Measurements from ENCODE around the gene KLF3. TPM values are rescaled to one million over a fixed set of nuclear protein-coding genes. Genes with fewer than 3 reads are reported as not detected.

Gene KLF3
- total RNA-seq, 1 experiment from 2014 or later = 14.4 TPM

- in situ Hi-C loops (cut with HindIII; ENCODE audit: low pct_unique_long_range_greater_than_20kb, low sequenced_read_pairs) = no loop called here
- Histone ChIP-seq H3K4me3 (ENCODE audit: low read depth in 2 of 2, low read length in 2 of 2) (no peak overlapping the region), H3K4me1 (ENCODE audit: control insufficient read depth, insufficient read depth, low read length) (no peaks in the 10 kb centered on the region), H3K27me3 (ENCODE audit: control insufficient read depth, insufficient read depth, low read length) (no peaks in the 10 kb centered on the region), H3K27ac (ENCODE audit: low read length) (no peak overlapping the region), H3K36me3 (ENCODE audit: control insufficient read depth, insufficient read depth, low read length) (peaks cover 6% of the 10 kb centered on the region), H3K9me3 (ENCODE audit: control insufficient read depth, insufficient read depth, low read depth, low read length) (no peaks in the 10 kb centered on the region)
- intact Hi-C loops (cut with micrococcal nuclease; ENCODE audit: unreplicated experiment) = no loop called here
- no peak for DNase-seq (ENCODE audit: low read depth, low spot score)
- BruUV-seq (replicated peaks) = no TSS peak
- no peak for ATAC-seq
- ChIA-PET CTCF (no interaction called here), POLR2A (no interaction called here)
- TF ChIP-seq SIN3A (IDR thresholded peaks at IDR 0.05; ENCODE audit: borderline replicate concordance, insufficient read depth, low read depth, low read length) (no peak), POLR2AphosphoS5 (IDR thresholded peaks at IDR 0.05; ENCODE audit: low read depth, low read length) (no peak), REST (IDR thresholded peaks at IDR 0.05; ENCODE audit: insufficient read depth in 1 of 2, low read depth in 2 of 2, low read length in 1 of 2) (no peak), CTCF (IDR thresholded peaks at IDR 0.05) (no peak), TCF7L2 (IDR thresholded peaks at IDR 0.05; ENCODE audit: low read depth, low read length) (no peak)
These were observed 20.3 kb downstream of the KLF3 start for GRCh38 chr4:38684271-38684670.

GRCh38 chr4:38684951-38685844 is 21.2 kb downstream of the KLF3 start:
- no peaks in the 10 kb centered on the region for H3K4me1 ChIP-seq (ENCODE audit: control insufficient read depth, insufficient read depth, low read length)
- in situ Hi-C loops (cut with HindIII; ENCODE audit: low pct_unique_long_range_greater_than_20kb, low sequenced_read_pairs) (no loop called here), intact Hi-C loops (cut with micrococcal nuclease; ENCODE audit: unreplicated experiment) (no loop called here)
- ChIA-PET CTCF (no interaction called here), POLR2A (no interaction called here)
- ATAC-seq (no peak), DNase-seq (ENCODE audit: low read depth, low spot score) (no peak)
- H3K36me3 ChIP-seq (ENCODE audit: control insufficient read depth, insufficient read depth, low read length) = peaks cover 6% of the 10 kb centered on the region
- BruUV-seq (replicated peaks) = no TSS peak
- TF ChIP-seq TCF7L2 (IDR thresholded peaks at IDR 0.05; ENCODE audit: low read depth, low read length) (no peak), POLR2AphosphoS5 (IDR thresholded peaks at IDR 0.05; ENCODE audit: low read depth, low read length) (no peak), SIN3A (IDR thresholded peaks at IDR 0.05; ENCODE audit: borderline replicate concordance, insufficient read depth, low read depth, low read length) (no peak), REST (IDR thresholded peaks at IDR 0.05; ENCODE audit: insufficient read depth in 1 of 2, low read depth in 2 of 2, low read length in 1 of 2) (no peak), CTCF (IDR thresholded peaks at IDR 0.05) (no peak)
- H3K27me3 ChIP-seq (ENCODE audit: control insufficient read depth, insufficient read depth, low read length) = no peaks in the 10 kb centered on the region
- no peak overlapping the region for H3K27ac ChIP-seq (ENCODE audit: low read length)
- H3K9me3 ChIP-seq (ENCODE audit: control insufficient read depth, insufficient read depth, low read depth, low read length) = no peaks in the 10 kb centered on the region
- H3K4me3 ChIP-seq (ENCODE audit: low read depth in 2 of 2, low read length in 2 of 2) = no peak overlapping the region
